GM12878 (cell line): ENCODE results near the gene POU6F2. TPM values are rescaled to one million over a fixed set of nuclear protein-coding genes. Genes with fewer than 3 reads are reported as not detected.

Experiments used
- ATAC-seq: fragments of 200-7000 bp; cut with Tn5 transposase; 3 replicates; pipeline ENCODE4 v1.9.1; 2020; ENCODE audit warnings: mild to moderate bottlenecking, moderate library complexity
- BruUV-seq: library from RNA; stranded (reverse); fragments of 400-500 nt; replicated peaks from 2 replicates; lab custom pipeline; 2021; lab: Mats Ljungman, UMichigan
- CTCF ChIA-PET: fragments of 300-600 bp; sonication (Branson Sonifier 250); formaldehyde crosslinking; extraction: SDS; loops from one replicate; lab custom pipeline; 2021; ENCODE audit warnings: inconsistent platforms; lab: Yijun Ruan, JAX
- POLR2A ChIA-PET: fragments of 350-600 bp; formaldehyde crosslinking; extraction: SDS; loops from one replicate; lab custom pipeline; 2021; ENCODE audit warnings: inconsistent platforms; lab: Charles Lee
- RAD21 ChIA-PET: fragments of 300-600 bp; sonication (Branson Sonifier 250); formaldehyde crosslinking; loops from one replicate; lab custom pipeline; 2023; ENCODE audit warnings: antibody characterized with exemption; ENCODE audit not compliant: unreplicated experiment; lab: Charles Lee
- SMC1A ChIA-PET: fragments of 300-600 bp; sonication (Branson Sonifier 250); formaldehyde crosslinking; loops from one replicate; lab custom pipeline; 2023; ENCODE audit not compliant: unreplicated experiment, uncharacterized antibody; lab: Charles Lee
- DNase-seq: peaks from one replicate; pipeline ENCODE4 v3.0.0-alpha.2; 2011; ENCODE audit warnings: low read depth, low spot score
- FAIRE-seq: peaks from 3 replicates; lab custom pipeline; 2011; peaks lifted over from hg19 to GRCh38; lab: Jason Lieb, UNC
- H2AFZ ChIP-seq: 2 replicates; pipeline ENCODE4 v1.6.0; 2011; ENCODE audit warnings: low read depth, low read length, control low read depth; ENCODE audit not compliant: control insufficient read depth
- H3K27ac ChIP-seq: 2 replicates; pipeline ENCODE4 v1.5.1; 2011; ENCODE audit warnings: control low read depth; ENCODE audit not compliant: control insufficient read depth, insufficient read depth
- H3K27me3 ChIP-seq, 2 experiments: replicated peaks in 1 of 2; 2 replicates each; pipeline versions ENCODE4 v1.6.0 to v1.6.1; 2011; ENCODE audit warnings: low read length in 1 of 2; ENCODE audit not compliant: control insufficient read depth in 2 of 2, insufficient read depth in 2 of 2
- H3K36me3 ChIP-seq, 2 experiments: 2 replicates each; pipeline ENCODE4 v1.5.1; 2011; ENCODE audit warnings: low read length in 1 of 2; ENCODE audit not compliant: control insufficient read depth in 2 of 2, insufficient read depth in 2 of 2
- H3K4me1 ChIP-seq: 2 replicates; pipeline ENCODE4 v1.6.1; 2011; ENCODE audit warnings: mild to moderate bottlenecking, low read length, moderate library complexity, mixed read lengths; ENCODE audit not compliant: control insufficient read depth, insufficient read depth
- H3K4me2 ChIP-seq: 2 replicates; pipeline ENCODE4 v1.6.0; 2011; ENCODE audit warnings: control low read depth; ENCODE audit not compliant: control insufficient read depth, insufficient read depth
- H3K4me3 ChIP-seq: fragments of 200-600 bp; sonication (generic); 2 replicates; pipeline ENCODE4 v1.5.1; 2016
- H3K79me2 ChIP-seq: 2 replicates; pipeline ENCODE4 v1.6.0; 2011; ENCODE audit warnings: low read length; ENCODE audit not compliant: control insufficient read depth, insufficient read depth
- H3K9ac ChIP-seq: 2 replicates; pipeline ENCODE4 v1.8.0; 2011; ENCODE audit warnings: low read length, control low read depth, mixed read lengths; ENCODE audit not compliant: control insufficient read depth, insufficient read depth
- H3K9me3 ChIP-seq: replicated peaks from 3 replicates; pipeline ENCODE4 v1.5.1; 2011; ENCODE audit warnings: mild to moderate bottlenecking, low read length; ENCODE audit not compliant: control insufficient read depth, insufficient read depth
- H4K20me1 ChIP-seq: 2 replicates; pipeline ENCODE4 v1.6.0; 2011; ENCODE audit not compliant: control insufficient read depth, insufficient read depth
- FOXK2 ChIP-seq: fragments of 450-650 bp; IDR thresholded peaks from 2 replicates; pipeline ENCODE4 v1.6.1; 2017; ENCODE audit warnings: mild to moderate bottlenecking, moderate library complexity
- HDAC2 ChIP-seq: fragments of 200-600 bp; sonication (generic); IDR thresholded peaks from 2 replicates; pipeline ENCODE4 v1.6.1; 2017
- IKZF1 ChIP-seq: fragments of 450-650 bp; conservative IDR thresholded peaks from 2 replicates; pipeline ENCODE4 v1.6.1; 2017; ENCODE audit warnings: antibody characterized with exemption, mild to moderate bottlenecking
- MLLT1 ChIP-seq: fragments of 450-650 bp; IDR thresholded peaks from 2 replicates; pipeline ENCODE4 v1.6.1; 2016; ENCODE audit warnings: mild to moderate bottlenecking
- MYB ChIP-seq: fragments of 150-350 bp; IDR thresholded peaks from 2 replicates; pipeline ENCODE4 v1.6.1; 2014; ENCODE audit warnings: mild to moderate bottlenecking, low read depth, low read length, borderline replicate concordance
- NR2F1 ChIP-seq: fragments of 450-650 bp; conservative IDR thresholded peaks from 2 replicates; pipeline ENCODE4 v1.6.1; 2017; ENCODE audit warnings: mild to moderate bottlenecking
- POLR2AphosphoS5 ChIP-seq: IDR thresholded peaks from 2 replicates; pipeline ENCODE4 v1.6.1; 2011; ENCODE audit warnings: mild to moderate bottlenecking, low read length, inconsistent platforms
- RELB ChIP-seq: fragments of 450-650 bp; IDR thresholded peaks from 2 replicates; pipeline ENCODE4 v1.6.1; 2017; ENCODE audit warnings: low read depth, mild to moderate bottlenecking, moderate library complexity
- SIN3A ChIP-seq: IDR thresholded peaks from 2 replicates; pipeline ENCODE4 v1.6.1; 2012; ENCODE audit warnings: low read depth, low read length, improper control_type of control experiment
- SMAD1 ChIP-seq: fragments of 450-650 bp; IDR thresholded peaks from 2 replicates; pipeline ENCODE4 v1.6.1; 2018; ENCODE audit warnings: mild to moderate bottlenecking, low read depth; ENCODE audit not compliant: partially characterized antibody
- SREBF2 ChIP-seq: IDR thresholded peaks from 2 replicates; pipeline ENCODE4 v1.6.1; 2012; ENCODE audit warnings: mild to moderate bottlenecking, low read length
- SUZ12 ChIP-seq: fragments of 200-600 bp; sonication (generic); IDR thresholded peaks from one replicate; pipeline ENCODE4 v1.6.1; 2018; ENCODE audit warnings: antibody characterized with exemption, mild to moderate bottlenecking; ENCODE audit not compliant: unreplicated experiment
- WRNIP1 ChIP-seq: IDR thresholded peaks from 2 replicates; pipeline ENCODE4 v1.6.1; 2011; ENCODE audit warnings: low read depth, low read length, improper control_type of control experiment, borderline replicate concordance
- ZNF274 ChIP-seq: IDR thresholded peaks from one replicate; pipeline ENCODE4 v1.8.0; 2011; ENCODE audit not compliant: insufficient read length, insufficient read depth
- WGBS: methylation state at CpG from one replicate; pipeline ENCODE4 v1.1.6; 2016; ENCODE audit warnings: low lambda C conversion rate; ENCODE audit not compliant: insufficient replicate concordance, insufficient coverage; ENCODE audit errors: missing lambda C conversion rate; 5-methylcytosine and 5-hydroxymethylcytosine counted together
- in situ Hi-C: fragments of 300-500 bp; cut with MboI; formaldehyde crosslinking; loops from 9 replicates; pipeline ENCODE4 v1.14.3; 2018; ENCODE audit warnings: mixed read lengths
- intact Hi-C: fragments of 100-400 bp; cut with micrococcal nuclease; formaldehyde crosslinking; loops from one replicate; pipeline ENCODE4 v1.14.2; 2022; ENCODE audit not compliant: unreplicated experiment
- polyA plus RNA-seq, 11 experiments: library from polyadenylated mRNA; depleted of rRNA in 4 of 11; unstranded in 6 of 11; stranded (reverse) in 5 of 11; fragments of >200 nt; fragmentation: Nextera tagmentation in 4 of 11; fragmentation: Illumina TruSeq in 1 of 11; extraction: Ambion mirVana in 4 of 11; extraction: Trizol in 1 of 11; gene quantifications; 1 replicate in 1 of 11; 2 replicates in 10 of 11; pipeline versions ENCODE4 v1.2.1 to v1.2.3, GENCODE V29; 2011 to 2016; ENCODE audit warnings: inconsistent platforms in 2 of 11, missing spikeins in 2 of 11, low read depth in 1 of 11
- total RNA-seq, 4 experiments: library from RNA; depleted of rRNA in 3 of 4; stranded (reverse); fragments of >200 nt in 3 of 4; fragmentation: Illumina TruSeq in 1 of 4; extraction: Trizol in 1 of 4; gene quantifications; 2 replicates each; pipeline versions ENCODE4 v1.2.1 to v1.2.3, GENCODE V29; 2013 to 2021
- TF ChIP-seq, protein P1 (sequence below): IDR thresholded peaks from 2 replicates; pipeline ENCODE4 v1.6.1; 2012; ENCODE audit warnings: low read depth, low read length, improper control_type of control experiment
- TF ChIP-seq, protein P2 (sequence below): fragments of 450-650 bp; conservative IDR thresholded peaks from 2 replicates; pipeline ENCODE4 v1.6.1; 2017; ENCODE audit warnings: mild to moderate bottlenecking, moderate library complexity

Gene POU6F2
- total and polyA plus RNA-seq, 10 of the 15 experiments (the other 5 are each of a cell fraction or from before 2014, with no cell fraction given): 0.10 TPM; not detected in 9

DNA sequence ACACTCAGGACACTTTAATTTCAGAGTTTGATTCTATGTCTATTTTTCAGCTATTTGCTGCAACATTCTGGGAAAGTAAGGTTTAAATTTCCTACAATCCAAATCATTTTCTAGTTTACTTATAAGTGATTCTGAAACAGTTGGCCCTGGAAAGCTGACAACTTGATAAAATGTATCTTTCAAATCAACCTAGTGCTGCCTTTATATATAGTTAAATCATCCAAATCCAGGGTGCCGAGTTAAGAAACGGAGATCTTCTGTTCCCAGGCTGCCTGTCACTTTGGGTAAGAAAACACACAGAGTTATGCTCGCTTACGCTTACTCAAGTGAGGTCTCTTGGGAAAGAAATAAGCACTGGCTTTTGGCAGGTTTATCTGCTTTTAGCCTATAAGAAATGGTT, 175.0 kb downstream of the POU6F2 start (continued):
- no peak for TF ChIP-seq RELB
- TF ChIP-seq SUZ12: no peak
- TF ChIP-seq NR2F1: no peak
- TF ChIP-seq MLLT1: no peak
- TF ChIP-seq, protein P1, sequence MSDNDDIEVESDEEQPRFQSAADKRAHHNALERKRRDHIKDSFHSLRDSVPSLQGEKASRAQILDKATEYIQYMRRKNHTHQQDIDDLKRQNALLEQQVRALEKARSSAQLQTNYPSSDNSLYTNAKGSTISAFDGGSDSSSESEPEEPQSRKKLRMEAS: no peak
- TF ChIP-seq POLR2AphosphoS5: no peak
- TF ChIP-seq HDAC2: no peak
- no peak for TF ChIP-seq MYB
- no peak for TF ChIP-seq SREBF2
- no peak for TF ChIP-seq WRNIP1

- Histone ChIP-seq H3K27me3 (no peaks in the 10 kb centered on the region), H3K36me3 (no peaks in the 10 kb centered on the region)
- TF ChIP-seq SMAD1: no peak
- no peak for TF ChIP-seq IKZF1
- TF ChIP-seq SIN3A: no peak
- TF ChIP-seq ZNF274: no peak
- TF ChIP-seq, protein P2, sequence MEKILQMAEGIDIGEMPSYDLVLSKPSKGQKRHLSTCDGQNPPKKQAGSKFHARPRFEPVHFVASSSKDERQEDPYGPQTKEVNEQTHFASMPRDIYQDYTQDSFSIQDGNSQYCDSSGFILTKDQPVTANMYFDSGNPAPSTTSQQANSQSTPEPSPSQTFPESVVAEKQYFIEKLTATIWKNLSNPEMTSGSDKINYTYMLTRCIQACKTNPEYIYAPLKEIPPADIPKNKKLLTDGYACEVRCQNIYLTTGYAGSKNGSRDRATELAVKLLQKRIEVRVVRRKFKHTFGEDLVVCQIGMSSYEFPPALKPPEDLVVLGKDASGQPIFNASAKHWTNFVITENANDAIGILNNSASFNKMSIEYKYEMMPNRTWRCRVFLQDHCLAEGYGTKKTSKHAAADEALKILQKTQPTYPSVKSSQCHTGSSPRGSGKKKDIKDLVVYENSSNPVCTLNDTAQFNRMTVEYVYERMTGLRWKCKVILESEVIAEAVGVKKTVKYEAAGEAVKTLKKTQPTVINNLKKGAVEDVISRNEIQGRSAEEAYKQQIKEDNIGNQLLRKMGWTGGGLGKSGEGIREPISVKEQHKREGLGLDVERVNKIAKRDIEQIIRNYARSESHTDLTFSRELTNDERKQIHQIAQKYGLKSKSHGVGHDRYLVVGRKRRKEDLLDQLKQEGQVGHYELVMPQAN: no peak
- no peak for TF ChIP-seq FOXK2
- TF ChIP-seq, all 136 proteins: peak for 0
- SMC1A ChIA-PET: no interaction called here
- 22% methylated on average over 5 of the region's 5 CpGs for WGBS
- Histone ChIP-seq H3K4me1 (no peaks in the 10 kb centered on the region), H3K9me3 (no peaks in the 10 kb centered on the region), H3K79me2 (no peaks in the 10 kb centered on the region), H2AFZ (no peak overlapping the region), H3K27ac (no peak overlapping the region), H4K20me1 (no peaks in the 10 kb centered on the region), H3K4me3 (no peak overlapping the region), H3K4me2 (no peak overlapping the region), H3K9ac (no peak overlapping the region)
- intact Hi-C loops: no loop called here
- in situ Hi-C loops: no loop called here
- ATAC-seq: no peak
- CTCF ChIA-PET: interaction anchor here (0.6 to 1.1 kb wide), 2 partner anchors 14 to 646 kb away, joined by 3 read pairs; no protein-coding TSS in a partner anchor
- POLR2A ChIA-PET: no interaction called here
- DNase-seq: no peak
- no peak for FAIRE-seq
- RAD21 ChIA-PET: no interaction called here
- BruUV-seq: no TSS peak
Observed at GRCh38 chr7:39153113-39153512, 175.4 kb downstream of the POU6F2 start.
